ENCODE measurements around the gene IFNW1.
"Not testable (repeated sequence)": the region's sequence is repeated elsewhere in the genome, so short reads cannot be mapped to it uniquely, and the experiment has no call there.

The IFNW1 gene

DNA sequence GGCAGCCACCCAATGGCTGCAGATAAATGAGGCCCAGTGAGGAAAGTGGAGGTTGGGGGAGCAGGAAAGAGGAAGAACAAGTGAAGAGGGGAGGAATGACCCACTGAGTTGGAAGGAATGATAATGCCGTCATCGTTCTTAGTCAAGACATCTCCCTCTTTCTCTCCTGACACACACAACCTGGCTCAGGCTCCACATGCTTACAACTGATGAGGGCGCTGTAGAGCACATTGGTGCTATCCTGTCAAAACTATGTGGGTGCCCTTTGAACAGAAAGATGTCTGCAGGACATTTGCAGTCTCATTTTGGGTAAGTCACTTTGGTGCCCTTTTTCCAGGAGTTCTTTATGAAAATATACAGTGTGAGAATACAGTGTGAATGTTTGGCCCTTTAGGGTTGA lies 5.9 kb downstream of the IFNW1 start:
- no peaks in the 10 kb centered on the region for H3K36me3 Mint-ChIP-seq (ENCODE audit: low read depth)
- intact Hi-C loops (cut with micrococcal nuclease): no loop called here
- H3K27ac Mint-ChIP-seq: no peak overlapping the region
- no peaks in the 10 kb centered on the region for H3K9me3 Mint-ChIP-seq
- no peak overlapping the region for H3K4me3 Mint-ChIP-seq
- no peaks in the 10 kb centered on the region for H3K27me3 Mint-ChIP-seq
- H3K4me1 Mint-ChIP-seq (ENCODE audit: low read depth): peaks cover 7% of the 10 kb centered on the region

DNA sequence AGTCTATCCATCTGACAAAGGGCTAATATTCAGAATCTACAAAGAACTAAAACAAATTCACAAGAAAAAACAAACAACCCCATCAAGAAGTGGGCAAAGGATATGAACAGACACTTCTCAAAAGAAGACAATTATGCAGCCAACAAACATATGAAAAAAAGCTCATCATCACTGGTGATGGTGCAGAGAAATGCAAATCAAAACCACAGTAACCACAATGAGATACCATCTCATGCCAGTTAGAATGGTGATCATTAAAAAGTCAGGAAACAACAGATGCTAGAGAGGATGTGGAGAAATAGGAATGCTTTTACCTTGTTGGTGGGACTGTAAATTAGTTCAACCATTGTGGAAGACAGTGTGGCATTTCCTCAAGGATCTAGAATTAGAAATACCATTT lies 13.4 kb downstream of the IFNW1 start:
- H3K9me3 Mint-ChIP-seq: peaks cover 18% of the 10 kb centered on the region
- intact Hi-C loops (cut with micrococcal nuclease); H3K27ac Mint-ChIP-seq; H3K4me1 Mint-ChIP-seq (ENCODE audit: low read depth); H3K4me3 Mint-ChIP-seq; H3K27me3 Mint-ChIP-seq; H3K36me3 Mint-ChIP-seq (ENCODE audit: low read depth): not testable (repeated sequence)

DNA sequence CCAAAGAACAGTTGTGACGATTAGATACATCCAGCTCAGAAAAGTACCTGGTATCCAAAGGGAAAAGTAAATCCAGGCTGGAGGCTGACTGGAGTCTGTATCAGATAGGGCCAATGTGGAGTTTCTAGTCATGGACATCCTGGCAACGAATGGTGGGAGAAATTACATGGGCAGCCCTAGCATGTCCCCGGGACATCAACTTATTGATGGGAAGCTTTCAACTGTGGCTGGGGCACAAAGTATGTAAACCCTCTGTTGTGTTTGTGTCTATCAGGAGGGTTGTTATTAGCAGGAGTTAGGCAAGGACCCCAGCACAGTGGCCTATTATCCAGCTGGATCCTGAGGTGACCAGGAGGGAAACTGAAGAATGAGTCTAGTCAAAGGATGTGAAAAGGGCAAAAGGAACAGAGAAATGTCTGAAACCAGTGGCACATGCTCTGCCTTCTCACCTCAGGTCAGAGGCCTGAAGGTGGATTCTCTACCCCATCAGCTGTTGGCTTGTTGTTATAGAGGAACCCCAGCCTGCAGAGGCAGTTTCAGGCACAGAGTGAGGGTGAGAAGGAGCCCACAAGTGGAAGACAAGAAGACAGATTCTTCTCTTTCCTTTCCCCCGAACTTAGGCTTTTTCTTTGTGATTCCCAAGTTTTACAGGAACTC lies 19.9 kb downstream of the IFNW1 start:
- peaks cover 1% of the 10 kb centered on the region for H3K27me3 Mint-ChIP-seq
- intact Hi-C loops (cut with micrococcal nuclease): no loop called here
- no peak overlapping the region for H3K27ac Mint-ChIP-seq
- peaks cover 10% of the 10 kb centered on the region for H3K9me3 Mint-ChIP-seq
- H3K4me3 Mint-ChIP-seq: no peak overlapping the region
- peaks cover 23% of the 10 kb centered on the region for H3K4me1 Mint-ChIP-seq (ENCODE audit: low read depth)
- H3K36me3 Mint-ChIP-seq (ENCODE audit: low read depth): no peaks in the 10 kb centered on the region

DNA sequence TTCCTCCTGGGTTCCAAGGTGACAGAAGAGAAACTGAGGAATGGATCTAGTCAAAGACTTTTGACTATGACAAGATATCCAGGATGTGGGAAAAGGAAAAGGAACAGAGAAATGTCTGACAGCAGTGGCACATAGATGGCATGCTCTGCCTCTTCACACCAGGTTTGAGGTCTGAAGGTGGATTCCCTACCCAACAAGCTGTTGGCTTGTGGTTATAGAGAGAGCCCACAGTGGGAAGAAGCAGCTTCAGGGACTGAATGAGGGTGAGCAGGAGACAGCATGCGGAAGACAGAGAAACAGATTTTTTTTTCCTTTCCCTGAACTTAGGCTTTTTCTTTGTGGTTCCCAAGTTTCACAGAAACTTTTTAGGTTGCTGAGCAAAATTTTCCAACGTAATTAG lies 20.6 kb downstream of the IFNW1 start:
- intact Hi-C loops (cut with micrococcal nuclease): no loop called here
- no peak overlapping the region for H3K27ac Mint-ChIP-seq
- peaks cover 10% of the 10 kb centered on the region for H3K9me3 Mint-ChIP-seq
- H3K4me3 Mint-ChIP-seq: no peak overlapping the region
- H3K4me1 Mint-ChIP-seq (ENCODE audit: low read depth): peaks cover 23% of the 10 kb centered on the region
- no peaks in the 10 kb centered on the region for H3K36me3 Mint-ChIP-seq (ENCODE audit: low read depth)
- H3K27me3 Mint-ChIP-seq: no peaks in the 10 kb centered on the region

DNA sequence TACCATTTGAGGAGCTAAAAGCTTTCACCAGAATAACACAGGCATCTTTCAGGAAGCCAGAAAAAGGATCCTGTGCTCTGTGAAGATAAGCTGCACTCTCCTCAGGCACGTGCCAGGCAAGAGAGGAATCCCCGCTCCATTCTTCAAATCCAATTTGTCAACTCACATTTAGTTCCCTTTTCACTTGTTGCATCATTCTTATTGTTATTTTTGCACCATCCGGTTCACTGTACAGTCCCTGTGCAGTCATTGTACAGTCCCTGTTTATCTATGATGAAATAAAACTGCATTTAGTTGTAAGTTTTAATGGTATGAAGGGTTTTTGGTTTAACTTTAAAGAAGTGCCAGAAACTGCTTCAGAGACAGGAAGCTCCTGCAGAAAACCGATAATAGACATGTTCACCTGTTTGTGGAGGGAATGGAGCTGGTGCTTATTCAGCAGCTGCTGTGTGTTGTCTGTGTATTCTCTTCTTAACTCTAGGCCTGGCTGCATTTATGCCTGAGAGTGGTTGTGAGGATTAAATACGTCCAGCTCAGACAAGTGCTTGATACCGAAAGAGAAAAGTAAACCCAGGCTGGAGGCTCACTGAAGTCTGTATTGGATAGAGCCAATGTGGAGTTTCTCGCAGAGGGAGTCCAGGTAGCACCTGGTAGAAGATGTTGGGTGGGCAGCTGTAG lies 22.4 kb downstream of the IFNW1 start:
- H3K4me1 Mint-ChIP-seq (ENCODE audit: low read depth): peaks cover 20% of the 10 kb centered on the region
- no peaks in the 10 kb centered on the region for H3K36me3 Mint-ChIP-seq (ENCODE audit: low read depth)
- H3K4me3 Mint-ChIP-seq: no peak overlapping the region
- H3K27ac Mint-ChIP-seq: no peak overlapping the region
- H3K27me3 Mint-ChIP-seq: no peaks in the 10 kb centered on the region
- intact Hi-C loops (cut with micrococcal nuclease): loop anchor here (10.0 kb wide), 1 partner anchor 494 kb away; the partner anchor contains the start of gene MLLT3
- peaks cover 4% of the 10 kb centered on the region for H3K9me3 Mint-ChIP-seq

DNA sequence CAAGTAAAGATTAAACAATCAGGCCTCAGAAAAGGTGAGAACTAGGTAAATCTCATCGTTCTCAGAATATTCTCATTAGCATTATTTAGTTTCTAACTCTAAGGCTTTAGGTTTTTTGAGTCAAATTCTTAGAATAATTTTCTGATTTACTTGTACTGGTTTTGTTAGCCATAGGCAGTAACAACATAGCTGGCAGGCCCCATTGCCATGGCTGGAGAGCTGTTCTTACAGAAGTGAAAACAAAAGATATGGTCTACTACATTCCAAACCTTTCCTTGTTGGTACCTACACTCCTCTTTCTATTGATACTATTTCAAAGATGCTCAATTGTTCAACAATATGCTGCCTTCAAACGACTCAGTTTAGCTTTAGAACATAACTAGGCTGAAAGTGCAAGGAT lies 27.3 kb downstream of the IFNW1 start:
- H3K36me3 Mint-ChIP-seq (ENCODE audit: low read depth): no peaks in the 10 kb centered on the region
- H3K27me3 Mint-ChIP-seq: no peaks in the 10 kb centered on the region
- intact Hi-C loops (cut with micrococcal nuclease): loop anchor here (5.0 to 10.0 kb wide), 3 partner anchors 37 to 757 kb away; partner anchors contain the start of genes IFNB1 and MLLT3
- peaks cover 7% of the 10 kb centered on the region for H3K4me1 Mint-ChIP-seq (ENCODE audit: low read depth)
- H3K9me3 Mint-ChIP-seq: no peaks in the 10 kb centered on the region
- H3K27ac Mint-ChIP-seq: no peak overlapping the region
- no peak overlapping the region for H3K4me3 Mint-ChIP-seq

DNA sequence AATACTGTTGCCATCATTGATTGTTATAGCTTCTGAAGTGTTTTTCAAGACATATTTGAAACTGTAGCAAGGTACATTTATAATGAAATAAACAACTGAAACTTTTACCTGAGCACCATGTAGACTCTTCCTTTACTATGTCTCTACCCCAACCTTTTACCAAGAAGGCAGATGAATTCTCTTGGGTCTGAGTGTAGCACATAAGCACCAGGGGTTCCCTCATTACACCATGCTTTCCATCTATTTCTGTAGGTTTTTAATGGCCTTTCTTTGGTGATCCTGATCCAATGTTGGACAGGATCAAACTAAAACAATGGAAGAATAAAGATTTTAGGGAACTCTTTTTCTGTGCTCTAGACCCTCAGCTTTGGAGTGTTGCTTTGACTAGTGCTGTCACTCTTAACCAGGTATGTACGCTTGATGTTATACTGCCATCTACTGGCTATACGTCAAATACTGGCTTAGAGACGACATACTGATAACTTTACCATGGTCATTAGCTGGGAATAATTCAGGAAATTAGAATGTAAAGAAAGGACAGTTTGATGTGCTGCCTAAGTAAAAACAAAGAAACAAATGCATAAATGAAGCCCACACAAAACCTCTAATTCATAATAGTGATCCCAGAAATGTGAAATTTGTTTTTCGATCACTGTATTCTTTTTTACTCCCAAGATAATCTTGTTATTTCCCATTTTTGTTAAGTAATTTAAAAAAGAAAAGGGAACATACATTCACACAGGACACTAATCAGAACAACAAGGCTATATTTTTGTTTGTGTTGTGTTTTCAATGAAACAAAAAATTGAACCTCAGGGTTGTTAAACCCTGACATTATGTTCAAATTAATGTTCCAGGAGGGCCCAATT lies 30.7 kb downstream of the IFNW1 start:
- H3K27me3 Mint-ChIP-seq: no peaks in the 10 kb centered on the region
- no peak overlapping the region for H3K4me3 Mint-ChIP-seq
- no peaks in the 10 kb centered on the region for H3K36me3 Mint-ChIP-seq (ENCODE audit: low read depth)
- H3K4me1 Mint-ChIP-seq (ENCODE audit: low read depth): no peaks in the 10 kb centered on the region
- H3K9me3 Mint-ChIP-seq: no peaks in the 10 kb centered on the region
- intact Hi-C loops (cut with micrococcal nuclease): loop anchor here (1.0 to 10.0 kb wide), 5 partner anchors 34 to 1185 kb away; partner anchors contain the start of genes IFNB1 and MLLT3
- no peak overlapping the region for H3K27ac Mint-ChIP-seq

DNA sequence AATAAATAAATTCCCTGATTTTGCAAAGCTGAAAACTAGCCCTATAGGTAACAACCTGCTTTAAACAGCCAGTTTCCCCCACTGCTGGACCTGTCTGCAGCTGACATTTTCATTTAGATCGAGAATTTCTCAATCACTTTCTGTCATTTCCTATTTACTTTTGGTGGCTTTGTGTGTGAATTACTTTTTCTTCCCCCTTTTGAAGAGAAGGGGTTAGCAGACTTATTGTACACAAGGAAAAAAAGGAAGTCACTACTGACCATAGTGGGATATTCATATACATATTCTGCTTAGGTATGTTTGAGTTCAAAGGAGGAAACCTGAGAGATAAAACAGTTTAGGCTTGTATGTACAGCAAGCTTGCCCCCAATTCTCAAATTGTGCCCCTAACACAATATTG lies 36.8 kb downstream of the IFNW1 start:
- H3K36me3 Mint-ChIP-seq (ENCODE audit: low read depth): no peaks in the 10 kb centered on the region
- intact Hi-C loops (cut with micrococcal nuclease): no loop called here

DNA sequence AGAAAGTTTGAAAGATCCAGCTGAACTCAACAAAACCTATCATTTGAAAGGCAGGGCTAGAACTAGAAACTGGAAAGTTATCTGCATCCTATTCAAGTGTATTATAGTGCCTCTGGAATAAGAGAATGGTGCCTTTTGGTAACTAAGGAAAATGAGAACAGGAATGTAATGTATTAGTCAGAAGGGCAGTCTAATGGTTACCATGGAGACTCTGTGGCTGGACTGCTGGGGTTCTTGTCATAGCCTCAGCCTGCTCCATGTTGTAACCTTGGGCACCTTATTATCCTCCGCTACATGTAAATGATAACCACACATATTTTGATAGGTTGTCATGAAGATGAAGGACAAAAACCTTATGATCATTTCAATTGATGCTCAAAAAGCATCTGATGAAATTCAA lies 39.3 kb downstream of the IFNW1 start:
- no peak overlapping the region for H3K27ac Mint-ChIP-seq
- H3K36me3 Mint-ChIP-seq (ENCODE audit: low read depth): no peaks in the 10 kb centered on the region
- H3K4me3 Mint-ChIP-seq: no peak overlapping the region
- H3K27me3 Mint-ChIP-seq: peaks cover 2% of the 10 kb centered on the region
- no peaks in the 10 kb centered on the region for H3K9me3 Mint-ChIP-seq
- peaks cover 25% of the 10 kb centered on the region for H3K4me1 Mint-ChIP-seq (ENCODE audit: low read depth)
- intact Hi-C loops (cut with micrococcal nuclease): no loop called here

More for the DNA sequence above, 36.8 kb downstream of the IFNW1 start:
- Mint-ChIP-seq H3K27ac (no peak overlapping the region), H3K9me3 (no peaks in the 10 kb centered on the region), H3K27me3 (peaks cover 2% of the 10 kb centered on the region), H3K4me1 (ENCODE audit: low read depth) (peaks cover 23% of the 10 kb centered on the region), H3K4me3 (no peak overlapping the region)

DNA sequence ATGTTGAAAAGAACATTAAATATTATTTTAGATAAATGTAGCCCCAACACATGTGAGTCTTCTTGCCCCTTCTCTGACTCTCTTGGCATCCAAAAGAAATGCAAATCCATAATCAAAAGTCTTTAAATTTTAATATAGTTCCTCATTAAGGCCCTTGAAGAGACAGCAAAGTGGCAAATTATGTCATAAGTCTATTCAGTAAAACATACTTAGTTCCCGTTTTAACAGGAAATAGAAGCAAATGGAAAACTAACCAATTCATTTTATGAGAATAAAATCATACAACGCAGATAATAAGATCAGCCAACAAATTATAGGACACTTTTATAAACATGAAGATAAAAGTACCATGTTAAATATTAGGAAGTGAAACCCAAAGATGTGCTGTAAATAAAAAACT lies 43.8 kb downstream of the IFNW1 start:
- no peaks in the 10 kb centered on the region for H3K9me3 Mint-ChIP-seq
- H3K4me1 Mint-ChIP-seq (ENCODE audit: low read depth): peaks cover 25% of the 10 kb centered on the region
- intact Hi-C loops (cut with micrococcal nuclease): loop anchor here (5.0 kb wide), 2 partner anchors 66 to 116 kb away; partner anchors contain the start of gene HACD4
- H3K27me3 Mint-ChIP-seq: peaks cover under 1% of the 10 kb centered on the region
- H3K36me3 Mint-ChIP-seq (ENCODE audit: low read depth): no peaks in the 10 kb centered on the region
- H3K27ac Mint-ChIP-seq: no peak overlapping the region
- H3K4me3 Mint-ChIP-seq: no peak overlapping the region

DNA sequence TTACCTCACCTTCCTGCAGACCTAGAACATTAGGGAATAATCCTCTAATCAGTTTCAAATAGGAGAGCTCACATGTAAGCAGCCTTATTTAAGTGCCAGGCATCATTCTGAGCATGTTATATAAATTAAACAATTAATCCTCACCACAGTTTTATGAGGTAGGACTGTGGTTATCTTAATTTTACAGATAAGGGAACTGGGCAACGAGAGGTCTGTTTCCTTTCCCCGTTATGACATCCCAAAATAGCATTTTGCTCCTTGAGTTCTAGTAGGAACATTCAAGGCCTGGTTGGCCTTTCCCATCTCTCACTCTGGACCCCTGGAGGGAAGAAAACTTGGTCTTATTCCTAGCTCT lies 44.8 kb downstream of the IFNW1 start:
- Mint-ChIP-seq H3K27ac (no peak overlapping the region), H3K27me3 (no peaks in the 10 kb centered on the region), H3K9me3 (no peaks in the 10 kb centered on the region), H3K4me1 (ENCODE audit: low read depth) (peaks cover 25% of the 10 kb centered on the region), H3K4me3 (no peak overlapping the region), H3K36me3 (ENCODE audit: low read depth) (no peaks in the 10 kb centered on the region)
- intact Hi-C loops (cut with micrococcal nuclease): loop anchor here (5.0 kb wide), 2 partner anchors 65 to 115 kb away; partner anchors contain the start of gene HACD4

DNA sequence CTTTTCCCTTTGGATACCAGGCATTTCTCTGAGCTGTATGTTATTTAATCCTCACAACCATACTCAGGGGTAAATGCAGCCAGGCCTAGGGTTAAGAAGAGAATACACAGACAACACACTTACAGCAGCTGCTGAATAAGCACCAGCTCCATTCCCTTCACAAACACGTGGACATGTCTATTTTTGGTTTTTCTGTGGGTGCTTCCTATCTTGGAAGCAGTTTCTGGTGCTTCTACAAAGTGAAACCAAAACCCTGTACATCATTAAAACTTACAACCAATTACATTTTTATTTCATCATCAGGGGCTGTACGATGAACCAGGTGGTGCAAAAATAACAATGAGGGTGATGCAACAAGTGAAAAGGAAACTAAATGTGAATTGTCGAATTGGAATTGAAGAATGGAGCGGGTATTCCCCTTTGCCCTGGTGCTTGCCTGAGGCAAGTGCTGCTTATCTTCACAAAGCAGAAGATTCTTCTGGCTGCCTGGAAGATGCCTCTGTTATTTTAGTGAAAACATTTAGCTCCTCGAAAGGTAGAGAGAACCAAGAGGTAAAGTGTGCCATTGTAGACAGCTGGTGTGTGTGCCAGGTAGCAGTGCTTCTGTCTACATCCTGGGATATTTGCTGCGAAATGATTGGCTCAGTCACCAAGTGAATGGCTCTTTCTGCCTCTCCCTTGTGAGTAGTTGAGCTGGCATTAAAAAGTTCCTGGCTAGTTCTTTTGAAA lies 45.3 kb downstream of the IFNW1 start:
- Mint-ChIP-seq H3K27me3 (no peaks in the 10 kb centered on the region), H3K4me1 (ENCODE audit: low read depth) (peaks cover 30% of the 10 kb centered on the region), H3K36me3 (ENCODE audit: low read depth) (no peaks in the 10 kb centered on the region), H3K9me3 (no peaks in the 10 kb centered on the region), H3K4me3 (peak overlapping the region; percentile 20), H3K27ac (peak overlapping the region; percentile 17)
- intact Hi-C loops (cut with micrococcal nuclease): loop anchor here (5.0 kb wide), 2 partner anchors 64 to 114 kb away; partner anchors contain the start of gene HACD4

DNA sequence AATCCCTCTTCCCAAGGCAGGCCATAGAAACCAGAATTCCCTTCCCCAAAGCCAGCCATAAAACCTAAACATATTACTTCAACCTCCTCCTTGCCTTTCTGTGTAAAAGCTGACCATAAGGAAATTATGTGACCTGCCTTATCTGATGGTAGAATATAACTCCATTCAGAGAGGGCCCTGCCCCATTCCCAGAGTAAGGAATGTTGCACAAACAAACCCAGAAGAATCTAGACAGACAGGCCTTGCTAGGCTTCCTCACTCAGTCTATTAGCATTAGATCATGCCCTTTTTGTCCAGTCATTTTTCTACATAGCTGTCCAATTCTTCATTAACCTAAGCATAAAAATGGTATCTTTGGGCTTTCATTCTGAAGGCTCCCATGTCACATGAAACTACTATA lies 46.1 kb downstream of the IFNW1 start:
- Mint-ChIP-seq H3K27me3 (peaks cover 2% of the 10 kb centered on the region), H3K4me1 (ENCODE audit: low read depth) (peaks cover 33% of the 10 kb centered on the region), H3K9me3 (no peaks in the 10 kb centered on the region), H3K36me3 (ENCODE audit: low read depth) (no peaks in the 10 kb centered on the region), H3K4me3 (no peak overlapping the region), H3K27ac (peak overlapping the region; percentile 17)
- intact Hi-C loops (cut with micrococcal nuclease): loop anchor here (5.0 kb wide), 2 partner anchors 63 to 113 kb away; partner anchors contain the start of gene HACD4

All from dendritic cell treated with granulocyte-macrophage colony-stimulating factor and Interleukin-4, amounts not matched to agents 40 ng/mL and 50 ng/mL, for 4 days (primary cell).